22Rv1 (cell line): ENCODE results near the gene GDPGP1.

ENCODE experiments used
- H3K27ac ChIP-seq: fragments of 450-650 bp; 2 replicates; pipeline ENCODE4 v1.5.1; 2017
- ZFX ChIP-seq: fragments of 450-650 bp; IDR thresholded peaks from 2 replicates; pipeline ENCODE4 v1.6.1; 2017; ENCODE audit warnings: antibody characterized with exemption, borderline replicate concordance
- TF ChIP-seq, protein P1 (sequence below): fragments of 450-650 bp; IDR thresholded peaks from 2 replicates; pipeline ENCODE4 v1.5.1; 2017; ENCODE audit warnings: mild to moderate bottlenecking

GDPGP1 gene

DNA sequence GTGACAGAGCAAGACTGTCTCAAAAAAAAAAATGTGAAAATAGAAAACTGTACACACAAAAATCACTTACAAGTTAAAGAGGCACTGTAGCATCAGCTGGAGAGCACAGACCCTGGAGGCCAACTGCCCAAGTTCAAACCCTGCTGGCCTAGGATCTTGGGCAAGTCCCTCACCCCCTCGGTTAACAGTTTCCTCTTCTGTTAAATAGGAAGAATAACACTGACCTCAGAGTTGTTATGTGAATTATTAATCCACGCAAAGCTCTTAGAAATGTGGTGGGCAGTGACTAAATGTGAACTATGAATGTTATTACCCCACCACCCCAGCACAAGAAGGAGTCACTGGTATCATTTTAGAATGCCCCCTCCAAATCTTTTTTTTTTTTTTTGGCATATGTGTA lies 11.5 kb upstream of the GDPGP1 start:
- TF ChIP-seq, protein P1, sequence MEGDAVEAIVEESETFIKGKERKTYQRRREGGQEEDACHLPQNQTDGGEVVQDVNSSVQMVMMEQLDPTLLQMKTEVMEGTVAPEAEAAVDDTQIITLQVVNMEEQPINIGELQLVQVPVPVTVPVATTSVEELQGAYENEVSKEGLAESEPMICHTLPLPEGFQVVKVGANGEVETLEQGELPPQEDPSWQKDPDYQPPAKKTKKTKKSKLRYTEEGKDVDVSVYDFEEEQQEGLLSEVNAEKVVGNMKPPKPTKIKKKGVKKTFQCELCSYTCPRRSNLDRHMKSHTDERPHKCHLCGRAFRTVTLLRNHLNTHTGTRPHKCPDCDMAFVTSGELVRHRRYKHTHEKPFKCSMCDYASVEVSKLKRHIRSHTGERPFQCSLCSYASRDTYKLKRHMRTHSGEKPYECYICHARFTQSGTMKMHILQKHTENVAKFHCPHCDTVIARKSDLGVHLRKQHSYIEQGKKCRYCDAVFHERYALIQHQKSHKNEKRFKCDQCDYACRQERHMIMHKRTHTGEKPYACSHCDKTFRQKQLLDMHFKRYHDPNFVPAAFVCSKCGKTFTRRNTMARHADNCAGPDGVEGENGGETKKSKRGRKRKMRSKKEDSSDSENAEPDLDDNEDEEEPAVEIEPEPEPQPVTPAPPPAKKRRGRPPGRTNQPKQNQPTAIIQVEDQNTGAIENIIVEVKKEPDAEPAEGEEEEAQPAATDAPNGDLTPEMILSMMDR: no peak
- TF ChIP-seq ZFX: no peak
- no peak overlapping the region for H3K27ac ChIP-seq

DNA sequence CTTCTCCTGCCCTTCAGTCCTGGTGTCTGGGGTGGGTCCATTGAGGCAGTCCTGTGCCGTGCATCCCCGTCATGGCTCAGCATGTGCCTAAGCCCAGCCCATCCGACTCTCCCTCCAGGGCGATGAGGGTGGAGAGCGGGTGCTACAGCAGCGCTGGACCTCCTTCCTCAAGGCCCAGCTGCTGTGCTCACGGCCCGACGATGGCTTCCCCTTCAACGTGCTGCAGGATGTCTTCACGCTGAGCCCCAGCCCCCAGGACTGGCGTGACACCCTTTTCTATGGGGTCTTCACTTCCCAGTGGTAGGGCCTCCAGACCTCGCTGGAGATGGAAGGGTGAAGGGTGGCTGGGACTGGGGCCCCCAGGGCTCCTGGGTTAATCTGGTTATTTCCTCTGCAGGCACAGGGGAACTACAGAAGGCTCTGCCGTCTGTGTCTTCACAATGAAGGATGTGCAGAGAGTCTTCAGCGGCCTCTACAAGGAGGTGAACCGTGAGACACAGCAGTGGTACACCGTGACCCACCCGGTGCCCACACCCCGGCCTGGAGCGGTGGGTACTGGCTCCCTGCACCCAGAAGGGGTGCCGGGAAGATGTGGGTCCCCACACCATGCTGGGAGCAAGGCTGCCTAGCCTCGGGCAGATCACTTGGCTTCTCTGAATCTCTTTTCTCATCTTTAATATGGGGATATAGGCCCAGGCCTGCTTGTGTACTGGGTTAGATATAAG lies 10.4 kb upstream of the GDPGP1 start:
- no peak for TF ChIP-seq ZFX
- TF ChIP-seq, protein P1: no peak
- H3K27ac ChIP-seq: no peak overlapping the region

DNA sequence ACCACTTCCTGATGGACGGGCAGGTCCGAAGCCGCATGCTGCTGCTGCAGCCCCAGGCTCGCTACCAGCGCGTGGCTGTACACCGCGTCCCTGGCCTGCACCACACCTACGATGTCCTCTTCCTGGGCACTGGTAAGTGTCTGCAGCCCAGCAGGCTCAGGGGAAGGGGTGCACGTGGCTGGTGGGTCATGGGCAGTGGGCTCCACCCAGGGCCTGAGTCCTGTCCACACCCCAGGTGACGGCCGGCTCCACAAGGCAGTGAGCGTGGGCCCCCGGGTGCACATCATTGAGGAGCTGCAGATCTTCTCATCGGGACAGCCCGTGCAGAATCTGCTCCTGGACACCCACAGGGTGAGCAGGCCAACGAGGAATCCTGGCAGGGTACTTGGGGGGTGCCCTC lies 9.0 kb upstream of the GDPGP1 start:
- H3K27ac ChIP-seq: no peak overlapping the region
- TF ChIP-seq, protein P1: no peak
- TF ChIP-seq ZFX: no peak

DNA sequence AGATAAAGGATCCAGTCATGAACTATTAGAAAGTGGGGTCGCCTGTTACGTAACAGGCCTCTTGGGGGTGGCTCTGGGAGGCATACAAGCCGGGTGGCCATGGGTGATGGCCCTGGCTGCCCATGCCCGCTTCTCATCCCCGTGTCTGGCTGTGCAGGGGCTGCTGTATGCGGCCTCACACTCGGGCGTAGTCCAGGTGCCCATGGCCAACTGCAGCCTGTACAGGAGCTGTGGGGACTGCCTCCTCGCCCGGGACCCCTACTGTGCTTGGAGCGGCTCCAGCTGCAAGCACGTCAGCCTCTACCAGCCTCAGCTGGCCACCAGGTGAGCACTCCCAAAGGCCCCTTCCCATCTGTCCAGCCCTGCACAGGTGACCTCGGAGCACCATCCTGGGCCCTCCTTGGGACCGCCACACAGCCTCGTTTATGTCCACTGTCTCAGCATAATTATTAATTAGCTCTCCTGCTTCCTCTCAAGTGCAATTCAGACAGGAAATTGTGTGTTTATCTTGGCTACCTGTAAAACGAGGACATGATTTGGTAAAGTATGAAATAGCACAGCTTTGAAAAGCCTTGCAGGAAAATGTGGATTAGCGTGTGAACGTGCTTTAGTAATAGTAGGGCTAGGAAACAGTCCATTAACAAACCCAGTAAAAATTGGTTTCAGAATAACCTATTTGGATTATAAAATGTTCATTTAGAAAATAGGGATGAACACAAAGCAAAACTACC lies 8.3 kb upstream of the GDPGP1 start:
- TF ChIP-seq, protein P1: no peak
- TF ChIP-seq ZFX: no peak
- H3K27ac ChIP-seq: no peak overlapping the region

DNA sequence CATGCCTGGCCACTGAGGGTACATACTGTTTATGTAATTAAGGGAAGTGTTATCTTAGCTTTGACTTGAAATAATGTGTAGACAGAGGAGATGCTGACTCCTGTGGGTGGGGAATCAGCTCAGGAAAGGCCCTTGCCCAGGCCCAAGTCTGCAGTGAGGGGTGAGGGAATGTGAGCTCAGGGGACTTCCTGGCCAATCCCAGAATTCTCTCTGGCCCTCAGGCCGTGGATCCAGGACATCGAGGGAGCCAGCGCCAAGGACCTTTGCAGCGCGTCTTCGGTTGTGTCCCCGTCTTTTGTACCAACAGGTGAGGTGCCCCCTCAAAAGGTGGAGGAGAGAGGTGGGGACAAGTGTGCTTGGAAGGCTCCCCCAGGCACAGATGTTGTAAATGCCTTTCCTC lies 6.7 kb upstream of the GDPGP1 start:
- H3K27ac ChIP-seq: no peak overlapping the region
- TF ChIP-seq ZFX: no peak
- TF ChIP-seq, protein P1: no peak

DNA sequence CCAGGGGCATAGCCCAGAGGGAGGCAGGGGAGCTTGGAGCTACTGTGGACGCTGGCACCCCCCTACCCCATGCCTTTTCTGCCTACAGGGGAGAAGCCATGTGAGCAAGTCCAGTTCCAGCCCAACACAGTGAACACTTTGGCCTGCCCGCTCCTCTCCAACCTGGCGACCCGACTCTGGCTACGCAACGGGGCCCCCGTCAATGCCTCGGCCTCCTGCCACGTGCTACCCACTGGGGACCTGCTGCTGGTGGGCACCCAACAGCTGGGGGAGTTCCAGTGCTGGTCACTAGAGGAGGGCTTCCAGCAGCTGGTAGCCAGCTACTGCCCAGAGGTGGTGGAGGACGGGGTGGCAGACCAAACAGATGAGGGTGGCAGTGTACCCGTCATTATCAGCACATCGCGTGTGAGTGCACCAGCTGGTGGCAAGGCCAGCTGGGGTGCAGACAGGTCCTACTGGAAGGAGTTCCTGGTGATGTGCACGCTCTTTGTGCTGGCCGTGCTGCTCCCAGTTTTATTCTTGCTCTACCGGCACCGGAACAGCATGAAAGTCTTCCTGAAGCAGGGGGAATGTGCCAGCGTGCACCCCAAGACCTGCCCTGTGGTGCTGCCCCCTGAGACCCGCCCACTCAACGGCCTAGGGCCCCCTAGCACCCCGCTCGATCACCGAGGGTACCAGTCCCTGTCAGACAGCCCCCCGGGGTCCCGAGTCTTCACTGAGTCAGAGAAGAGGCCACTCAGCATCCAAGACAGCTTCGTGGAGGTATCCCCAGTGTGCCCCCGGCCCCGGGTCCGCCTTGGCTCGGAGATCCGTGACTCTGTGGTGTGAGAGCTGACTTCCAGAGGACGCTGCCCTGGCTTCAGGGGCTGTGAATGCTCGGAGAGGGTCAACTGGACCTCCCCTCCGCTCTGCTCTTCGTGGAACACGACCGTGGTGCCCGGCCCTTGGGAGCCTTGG lies 5.9 kb upstream of the GDPGP1 start:
- no peak overlapping the region for H3K27ac ChIP-seq
- no peak for TF ChIP-seq ZFX
- TF ChIP-seq, protein P1: no peak
